Measurements from ENCODE around the gene CRACR2B. TPM values are rescaled to one million over a fixed set of nuclear protein-coding genes. Genes with fewer than 3 reads are reported as not detected.

Gene CRACR2B
- 3.6 TPM for polyA plus RNA-seq (2013)

GRCh38 chr11:827897-828192 lies at the start of gene CRACR2B:
Gene CRACR2B, plus strand, starts transcription at chr11:827919. Its CDS starts 689 bp downstream, at chr11:828608.
- Histone ChIP-seq H3K27ac (ENCODE audit: insufficient read depth in 1 of 2, low read depth in 1 of 2, low read length in 2 of 2, poor library complexity in 1 of 2, severe bottlenecking in 2 of 2) (no peak within 1 kb of the TSS), H3K9me3 (ENCODE audit: control extremely low read depth in 1 of 5, control insufficient read depth in 4 of 5, insufficient read depth in 2 of 5, low read depth in 1 of 5, low read length in 4 of 5) (no peaks in the 10 kb centered on the region), H3K36me3 (ENCODE audit: control insufficient read depth in 4 of 4, insufficient read depth in 4 of 4, low read length in 3 of 4) (peaks cover 0 to 26% (median 14%) of the 10 kb centered on the region in 4 experiments), H3K4me1 (ENCODE audit: control extremely low read depth in 1 of 4, control insufficient read depth in 4 of 4, insufficient read depth in 4 of 4, low read length in 3 of 4) (peaks cover 0 to 65% (median 62%) of the 10 kb centered on the region in 4 experiments), H3K4me3 (ENCODE audit: control insufficient read depth in 1 of 7, extremely low read depth in 1 of 7, insufficient read depth in 4 of 7, low read depth in 2 of 7, low read length in 6 of 7) (peak within 1 kb of the TSS; percentile 13 to 71 (median 54)), H3K27me3 (replicated peaks in 2 of 5; ENCODE audit: control insufficient read depth in 4 of 5, insufficient read depth in 5 of 5, low read length in 4 of 5) (peaks cover 0 to 56% (median 22%) of the 10 kb centered on the region in 5 experiments)
- POLR2A ChIA-PET, result interaction anchor here (1.6 kb wide), 1 partner anchor 9 kb away, joined by 6 read pairs; the partner anchor contains the start of gene PNPLA2
- CTCF ChIA-PET, result interaction anchor here (1.4 to 2.1 kb wide), 3 partner anchors 9 to 13 kb away, joined by 4 to 15 read pairs (median 5); partner anchors contain the start of gene PNPLA2
- WGBS (ENCODE audit: insufficient coverage), result 54% methylated on average over 5 of the region's 5 CpGs
- no peak for DNase-seq

- Histone ChIP-seq H3K4me1 (ENCODE audit: control extremely low read depth in 1 of 4, control insufficient read depth in 4 of 4, insufficient read depth in 4 of 4, low read length in 3 of 4) (peaks cover 0 to 25% (median 20%) of the 10 kb centered on the region in 4 experiments), H3K4me3 (ENCODE audit: control insufficient read depth in 1 of 7, extremely low read depth in 1 of 7, insufficient read depth in 4 of 7, low read depth in 2 of 7, low read length in 6 of 7) (no peak overlapping the region), H3K9me3 (ENCODE audit: control extremely low read depth in 1 of 5, control insufficient read depth in 4 of 5, insufficient read depth in 2 of 5, low read depth in 1 of 5, low read length in 4 of 5) (no peaks in the 10 kb centered on the region), H3K27me3 (replicated peaks in 2 of 5; ENCODE audit: control insufficient read depth in 4 of 5, insufficient read depth in 5 of 5, low read length in 4 of 5) (no peaks in the 10 kb centered on the region), H3K27ac (ENCODE audit: insufficient read depth in 1 of 2, low read depth in 1 of 2, low read length in 2 of 2, poor library complexity in 1 of 2, severe bottlenecking in 2 of 2) (no peak overlapping the region), H3K36me3 (ENCODE audit: control insufficient read depth in 4 of 4, insufficient read depth in 4 of 4, low read length in 3 of 4) (peaks cover 0 to 16% (median 3%) of the 10 kb centered on the region in 4 experiments)
- POLR2A ChIA-PET, result no interaction called here
- CTCF ChIA-PET, result interaction anchor here (0.9 to 1.3 kb wide), 4 partner anchors 15 to 69 kb away, joined by 3 read pairs; no protein-coding TSS in a partner anchor
- 96% methylated on average over 18 of the region's 23 CpGs for WGBS (ENCODE audit: insufficient coverage)
- no peak for DNase-seq
Observed at GRCh38 chr11:778976-779954, 48.5 kb upstream of the CRACR2B start.

GRCh38 chr11:779955-780532 lies 47.7 kb upstream of the CRACR2B start:
- Histone ChIP-seq H3K27me3 (replicated peaks in 2 of 5; ENCODE audit: control insufficient read depth in 4 of 5, insufficient read depth in 5 of 5, low read length in 4 of 5) (no peaks in the 10 kb centered on the region), H3K36me3 (ENCODE audit: control insufficient read depth in 4 of 4, insufficient read depth in 4 of 4, low read length in 3 of 4) (peaks cover 0 to 11% (median 3%) of the 10 kb centered on the region in 4 experiments), H3K4me1 (ENCODE audit: control extremely low read depth in 1 of 4, control insufficient read depth in 4 of 4, insufficient read depth in 4 of 4, low read length in 3 of 4) (peaks cover 0 to 25% (median 19%) of the 10 kb centered on the region in 4 experiments), H3K27ac (ENCODE audit: insufficient read depth in 1 of 2, low read depth in 1 of 2, low read length in 2 of 2, poor library complexity in 1 of 2, severe bottlenecking in 2 of 2) (no peak overlapping the region), H3K4me3 (ENCODE audit: control insufficient read depth in 1 of 7, extremely low read depth in 1 of 7, insufficient read depth in 4 of 7, low read depth in 2 of 7, low read length in 6 of 7) (no peak overlapping the region), H3K9me3 (ENCODE audit: control extremely low read depth in 1 of 5, control insufficient read depth in 4 of 5, insufficient read depth in 2 of 5, low read depth in 1 of 5, low read length in 4 of 5) (no peaks in the 10 kb centered on the region)
- ChIA-PET CTCF (interaction anchor here (0.9 kb wide), 1 partner anchor 16 kb away, joined by 3 read pairs; no protein-coding TSS in a partner anchor), POLR2A (no interaction called here)
- WGBS (ENCODE audit: insufficient coverage), result 97% methylated on average over 16 of the region's 16 CpGs
- DNase-seq, result no peak

GRCh38 chr11:782264-783174 lies 45.2 kb upstream of the CRACR2B start:
- CTCF ChIA-PET, result interaction anchor here (1.9 kb wide), 1 partner anchor 18 kb away, joined by 5 read pairs; no protein-coding TSS in a partner anchor
- H3K27me3 ChIP-seq (replicated peaks in 2 of 5; ENCODE audit: control insufficient read depth in 4 of 5, insufficient read depth in 5 of 5, low read length in 4 of 5), result no peaks in the 10 kb centered on the region
- POLR2A ChIA-PET, result no interaction called here
- no peaks in the 10 kb centered on the region for H3K9me3 ChIP-seq (ENCODE audit: control extremely low read depth in 1 of 5, control insufficient read depth in 4 of 5, insufficient read depth in 2 of 5, low read depth in 1 of 5, low read length in 4 of 5)
- H3K4me3 ChIP-seq (ENCODE audit: control insufficient read depth in 1 of 7, extremely low read depth in 1 of 7, insufficient read depth in 4 of 7, low read depth in 2 of 7, low read length in 6 of 7), result no peak overlapping the region
- H3K36me3 ChIP-seq (ENCODE audit: control insufficient read depth in 4 of 4, insufficient read depth in 4 of 4, low read length in 3 of 4), result peaks cover 0 to 11% (median 3%) of the 10 kb centered on the region in 4 experiments
- peaks cover 0 to 13% (median 8%) of the 10 kb centered on the region in 4 experiments for H3K4me1 ChIP-seq (ENCODE audit: control extremely low read depth in 1 of 4, control insufficient read depth in 4 of 4, insufficient read depth in 4 of 4, low read length in 3 of 4)
- WGBS (ENCODE audit: insufficient coverage), result 92% methylated on average over 23 of the region's 36 CpGs
- no peak for DNase-seq
- no peak overlapping the region for H3K27ac ChIP-seq (ENCODE audit: insufficient read depth in 1 of 2, low read depth in 1 of 2, low read length in 2 of 2, poor library complexity in 1 of 2, severe bottlenecking in 2 of 2)

- 58% methylated on average over 23 of the region's 24 CpGs for WGBS (ENCODE audit: insufficient coverage)
- peaks cover 0 to 5% (median 0%) of the 10 kb centered on the region in 5 experiments for H3K27me3 ChIP-seq (replicated peaks in 2 of 5; ENCODE audit: control insufficient read depth in 4 of 5, insufficient read depth in 5 of 5, low read length in 4 of 5)
- H3K4me3 ChIP-seq (ENCODE audit: control insufficient read depth in 1 of 7, extremely low read depth in 1 of 7, insufficient read depth in 4 of 7, low read depth in 2 of 7, low read length in 6 of 7), result no peak overlapping the region
- no peaks in the 10 kb centered on the region for H3K9me3 ChIP-seq (ENCODE audit: control extremely low read depth in 1 of 5, control insufficient read depth in 4 of 5, insufficient read depth in 2 of 5, low read depth in 1 of 5, low read length in 4 of 5)
- H3K4me1 ChIP-seq (ENCODE audit: control extremely low read depth in 1 of 4, control insufficient read depth in 4 of 4, insufficient read depth in 4 of 4, low read length in 3 of 4), result peaks cover 0 to 12% (median 9%) of the 10 kb centered on the region in 4 experiments
- no peak overlapping the region for H3K27ac ChIP-seq (ENCODE audit: insufficient read depth in 1 of 2, low read depth in 1 of 2, low read length in 2 of 2, poor library complexity in 1 of 2, severe bottlenecking in 2 of 2)
- DNase-seq, result peak; percentile 57 to 75 (median 64)
- ChIA-PET POLR2A (no interaction called here), CTCF (interaction anchor here (1.1 to 1.9 kb wide), 3 partner anchors 12 to 29 kb away, joined by 3 to 5 read pairs (median 3); no protein-coding TSS in a partner anchor)
- peaks cover 0 to 11% (median 3%) of the 10 kb centered on the region in 4 experiments for H3K36me3 ChIP-seq (ENCODE audit: control insufficient read depth in 4 of 4, insufficient read depth in 4 of 4, low read length in 3 of 4)
Observed at GRCh38 chr11:783581-784015, 44.1 kb upstream of the CRACR2B start.

GRCh38 chr11:786235-787083 lies 41.3 kb upstream of the CRACR2B start:
- CTCF ChIA-PET, result interaction anchor here (1.1 to 1.7 kb wide), 2 partner anchors 10 kb away, joined by 3 to 5 read pairs; no protein-coding TSS in a partner anchor

More at GRCh38 chr11:786235-787083, 41.3 kb upstream of the CRACR2B start:
- Histone ChIP-seq H3K4me1 (ENCODE audit: control extremely low read depth in 1 of 4, control insufficient read depth in 4 of 4, insufficient read depth in 4 of 4, low read length in 3 of 4) (peaks cover 0 to 12% (median 7%) of the 10 kb centered on the region in 4 experiments), H3K9me3 (ENCODE audit: control extremely low read depth in 1 of 5, control insufficient read depth in 4 of 5, insufficient read depth in 2 of 5, low read depth in 1 of 5, low read length in 4 of 5) (no peaks in the 10 kb centered on the region), H3K36me3 (ENCODE audit: control insufficient read depth in 4 of 4, insufficient read depth in 4 of 4, low read length in 3 of 4) (peaks cover 0 to 5% (median 2%) of the 10 kb centered on the region in 4 experiments), H3K4me3 (ENCODE audit: control insufficient read depth in 1 of 7, extremely low read depth in 1 of 7, insufficient read depth in 4 of 7, low read depth in 2 of 7, low read length in 6 of 7) (no peak overlapping the region), H3K27ac (ENCODE audit: insufficient read depth in 1 of 2, low read depth in 1 of 2, low read length in 2 of 2, poor library complexity in 1 of 2, severe bottlenecking in 2 of 2) (no peak overlapping the region), H3K27me3 (replicated peaks in 2 of 5; ENCODE audit: control insufficient read depth in 4 of 5, insufficient read depth in 5 of 5, low read length in 4 of 5) (peaks cover 0 to 30% (median 9%) of the 10 kb centered on the region in 5 experiments)
- DNase-seq, result no peak
- 94% methylated on average over 21 of the region's 24 CpGs for WGBS (ENCODE audit: insufficient coverage)
- POLR2A ChIA-PET, result no interaction called here

Data from common myeloid progenitor, CD34-positive (primary cell).